NCI-H1436 treated with DMSO at 0.1 percent for 48 hours (cell line): Measurements from ENCODE around the gene LHFPL3.
"Not testable (repeated sequence)": the region's sequence is repeated elsewhere in the genome, so short reads cannot be mapped to it uniquely, and the experiment has no call there.

Experiments
- DNase-seq: peaks from one replicate; lab custom pipeline; 2025; lab: John Stamatoyannopoulos, UW

LHFPL3 gene

DNA sequence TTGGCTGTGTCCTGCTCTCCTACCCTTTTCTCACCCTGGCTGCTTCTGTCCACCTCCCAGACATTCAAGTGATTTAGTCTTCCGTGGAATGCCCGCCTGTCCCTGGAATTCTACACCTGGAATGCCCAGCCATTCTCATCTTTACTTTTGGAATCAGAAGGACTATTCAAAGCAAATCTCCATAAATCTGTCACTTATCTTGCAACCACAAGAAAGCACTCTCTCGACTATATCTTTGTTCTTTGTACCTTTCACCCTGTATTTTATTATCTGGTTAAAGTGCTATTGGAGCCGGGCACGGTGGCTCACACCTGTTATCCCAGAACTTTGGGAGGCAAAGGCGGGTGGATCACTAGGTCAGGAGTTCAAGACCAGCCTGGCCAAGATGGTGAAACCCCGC lies 606.3 kb downstream of the LHFPL3 start:
- no peak for DNase-seq

DNA sequence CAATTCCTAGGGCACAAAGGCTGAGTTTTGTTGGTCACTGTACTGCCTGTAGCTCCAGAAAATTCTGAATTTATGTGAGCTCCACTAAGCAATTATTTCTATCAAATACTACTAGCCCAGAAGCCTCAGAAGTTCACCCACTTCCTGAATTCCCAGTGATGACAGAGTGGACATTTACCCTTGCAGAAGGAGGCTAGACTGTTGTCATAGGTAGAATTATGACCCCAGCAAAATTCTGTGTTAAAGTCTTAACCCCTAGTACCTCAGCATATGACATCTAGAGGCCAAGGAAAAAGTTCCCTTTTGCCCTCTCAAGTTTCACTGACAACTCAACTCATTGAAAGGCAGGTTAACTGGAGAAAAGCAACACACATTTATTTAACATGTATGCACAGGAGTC lies 606.9 kb downstream of the LHFPL3 start:
- DNase-seq = no peak

DNA sequence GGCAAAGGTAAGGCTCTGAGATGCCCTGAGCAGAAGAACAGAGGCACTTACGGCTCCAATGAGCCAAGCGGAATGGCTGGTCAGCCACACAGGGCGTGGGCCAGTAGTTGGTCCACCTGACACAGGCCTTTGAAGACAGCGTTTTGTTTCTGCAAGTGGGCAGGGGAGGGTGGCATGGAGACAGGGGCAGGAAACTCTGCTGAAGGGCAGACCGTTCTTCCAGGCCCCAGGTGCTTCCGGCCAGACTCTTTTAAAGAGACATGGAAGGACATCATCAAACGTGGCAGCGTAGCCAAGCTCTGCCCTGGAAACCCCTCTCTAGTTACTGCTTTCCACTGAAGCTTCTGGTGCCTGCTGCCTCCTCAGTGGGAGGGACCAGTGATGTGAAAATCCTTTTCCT lies 608.1 kb downstream of the LHFPL3 start:
- DNase-seq = no peak

GRCh38 chr7:104937489-104937888 lies 609.1 kb downstream of the LHFPL3 start:
- not testable (repeated sequence) for DNase-seq

DNA sequence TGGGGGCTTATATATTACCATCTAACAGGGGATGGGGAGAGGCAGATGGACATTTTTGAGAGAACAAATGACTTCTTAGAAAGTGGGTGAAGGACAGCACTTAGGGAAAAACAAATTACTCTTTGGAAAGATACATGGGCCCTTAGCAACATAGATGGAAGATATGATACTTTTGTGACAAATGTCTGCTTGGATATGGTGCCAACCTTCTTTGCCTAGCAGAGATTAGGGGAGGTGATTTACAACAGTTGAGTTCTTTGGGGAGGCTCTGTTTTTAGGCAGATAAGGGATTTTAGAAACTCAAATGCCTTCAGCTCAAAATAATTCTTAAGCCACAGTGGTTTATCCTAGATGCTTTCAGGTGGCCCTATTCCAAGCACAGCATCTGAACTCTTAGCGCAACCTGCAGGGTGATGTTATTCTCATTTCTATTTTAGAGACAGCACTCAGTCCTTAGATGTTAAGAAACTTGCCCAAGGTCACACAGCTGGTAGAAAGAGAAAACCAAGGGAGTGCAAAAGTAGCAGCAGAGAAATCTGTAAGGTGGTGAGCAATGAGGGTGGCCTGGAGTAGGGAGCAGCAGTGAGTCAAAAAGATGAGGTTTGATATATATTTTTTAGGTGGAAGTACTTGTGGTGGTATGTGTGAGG lies 610.5 kb downstream of the LHFPL3 start:
- DNase-seq = no peak

DNA sequence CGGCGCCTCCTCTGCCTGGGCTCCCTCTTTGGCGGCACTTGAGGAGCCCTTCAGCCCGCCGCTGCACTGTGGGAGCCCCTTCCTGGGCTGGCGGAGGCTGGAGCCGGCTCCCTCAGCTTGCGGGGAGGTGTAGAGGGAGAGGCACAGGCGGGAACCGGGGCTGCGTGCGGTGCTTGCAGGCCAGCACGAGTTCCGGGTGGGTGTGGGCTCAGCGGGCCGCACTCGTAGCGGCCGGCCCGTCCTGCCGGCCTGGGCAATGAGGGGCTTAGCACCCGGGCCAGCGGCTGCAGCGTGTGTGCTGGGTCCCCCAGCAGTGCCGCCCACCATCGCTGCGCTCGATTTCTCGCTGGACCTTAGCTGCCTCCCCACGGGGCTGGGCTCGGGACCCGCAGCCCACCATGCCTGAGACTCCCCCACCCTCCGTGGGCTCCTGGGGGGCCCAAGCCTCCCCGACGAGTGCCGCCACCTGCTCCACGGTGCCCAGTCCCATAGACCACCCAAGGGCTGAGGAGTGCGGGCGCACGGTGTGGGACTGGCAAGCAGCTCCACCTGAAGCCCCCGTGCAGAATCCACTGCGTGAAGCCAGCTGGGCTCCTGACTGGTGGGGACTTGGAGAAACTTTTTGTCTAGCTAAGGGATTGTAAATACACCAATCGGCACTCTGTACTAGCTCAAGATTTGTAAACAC lies 611.8 kb downstream of the LHFPL3 start:
- no peak for DNase-seq

- DNase-seq = no peak
Measured at GRCh38 chr7:104943502-104944343, 615.3 kb downstream of the LHFPL3 start.

- no peak for DNase-seq
Measured at GRCh38 chr7:104945599-104945956, 617.2 kb downstream of the LHFPL3 start.

DNA sequence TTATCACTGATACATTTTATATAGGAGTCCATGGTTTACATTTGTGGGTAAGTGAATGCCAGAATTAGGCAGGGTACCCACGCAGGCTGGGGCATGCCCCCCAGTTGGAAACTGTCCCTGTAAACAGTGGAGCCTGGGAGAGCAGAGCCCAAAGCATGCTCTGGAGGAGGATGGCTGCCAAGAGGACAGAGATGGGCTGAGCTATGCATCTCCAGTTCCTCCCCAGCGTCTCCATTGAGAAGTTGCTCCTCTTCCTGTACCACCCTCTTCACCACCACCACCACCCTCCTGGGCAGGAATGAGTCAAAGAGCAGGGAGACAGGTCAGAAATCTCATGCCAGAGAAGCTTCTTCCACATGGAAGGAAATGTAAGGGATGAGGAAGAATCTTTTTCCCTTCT lies 617.9 kb downstream of the LHFPL3 start:
- no peak for DNase-seq

- DNase-seq = no peak
Measured at GRCh38 chr7:104950006-104950405, 621.6 kb downstream of the LHFPL3 start.

DNA sequence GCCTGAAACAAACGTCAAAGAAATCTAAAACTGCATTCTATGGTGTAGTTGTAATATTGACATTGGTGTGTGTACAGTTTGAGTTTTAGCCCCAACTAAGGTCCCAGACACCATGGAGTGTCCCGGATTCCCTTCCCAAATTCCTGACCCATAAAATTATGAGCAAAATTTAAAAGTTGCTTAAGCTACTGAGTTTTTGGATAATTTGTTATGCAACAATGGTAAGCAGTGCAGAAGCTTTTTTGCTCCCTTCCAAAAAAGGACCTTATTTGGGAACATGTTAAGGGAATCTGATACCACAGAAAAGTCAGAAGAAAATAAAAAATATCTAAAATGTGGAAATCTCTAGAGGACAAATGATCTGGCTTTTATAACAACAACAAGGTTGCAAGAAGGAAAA lies 622.4 kb downstream of the LHFPL3 start:
- no peak for DNase-seq

GRCh38 chr7:104951546-104951945 lies 623.1 kb downstream of the LHFPL3 start:
- DNase-seq = no peak

- DNase-seq = no peak
Measured at GRCh38 chr7:104955276-104955675, 626.9 kb downstream of the LHFPL3 start.
